ENCODE measurements around the gene ABR. TPM values are rescaled to one million over a fixed set of nuclear protein-coding genes. Genes with fewer than 3 reads are reported as not detected.
"Not testable (repeated sequence)": the region's sequence is repeated elsewhere in the genome, so short reads cannot be mapped to it uniquely, and the experiment has no call there.

The ABR gene
- polyA plus RNA-seq, 4 donors: 46.3 to 53.3 (median 49.0) TPM

DNA sequence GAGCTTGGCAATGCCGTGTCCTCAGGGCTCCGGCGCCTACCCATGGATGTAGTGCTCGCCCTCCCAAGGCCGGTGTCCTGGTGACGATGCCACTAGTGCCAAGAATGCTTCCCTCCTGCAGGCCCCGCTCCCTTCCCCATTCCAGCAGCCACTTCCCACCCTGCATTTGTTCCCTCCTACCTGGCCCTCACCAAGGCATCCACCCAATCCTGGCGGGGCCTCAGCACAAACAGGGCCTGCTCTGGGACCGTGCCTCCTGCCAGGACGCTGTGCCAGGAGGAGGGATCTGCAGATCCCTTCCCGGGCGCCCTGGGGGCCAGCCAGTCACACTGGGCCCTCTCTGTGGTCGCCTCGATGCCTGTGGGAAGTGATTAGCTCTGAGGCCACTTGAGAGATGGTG is 25.1 kb downstream of the ABR start:
- DNase-seq (ENCODE audit: low read depth in 4 of 4, low spot score in 3 of 4): no peak

DNA sequence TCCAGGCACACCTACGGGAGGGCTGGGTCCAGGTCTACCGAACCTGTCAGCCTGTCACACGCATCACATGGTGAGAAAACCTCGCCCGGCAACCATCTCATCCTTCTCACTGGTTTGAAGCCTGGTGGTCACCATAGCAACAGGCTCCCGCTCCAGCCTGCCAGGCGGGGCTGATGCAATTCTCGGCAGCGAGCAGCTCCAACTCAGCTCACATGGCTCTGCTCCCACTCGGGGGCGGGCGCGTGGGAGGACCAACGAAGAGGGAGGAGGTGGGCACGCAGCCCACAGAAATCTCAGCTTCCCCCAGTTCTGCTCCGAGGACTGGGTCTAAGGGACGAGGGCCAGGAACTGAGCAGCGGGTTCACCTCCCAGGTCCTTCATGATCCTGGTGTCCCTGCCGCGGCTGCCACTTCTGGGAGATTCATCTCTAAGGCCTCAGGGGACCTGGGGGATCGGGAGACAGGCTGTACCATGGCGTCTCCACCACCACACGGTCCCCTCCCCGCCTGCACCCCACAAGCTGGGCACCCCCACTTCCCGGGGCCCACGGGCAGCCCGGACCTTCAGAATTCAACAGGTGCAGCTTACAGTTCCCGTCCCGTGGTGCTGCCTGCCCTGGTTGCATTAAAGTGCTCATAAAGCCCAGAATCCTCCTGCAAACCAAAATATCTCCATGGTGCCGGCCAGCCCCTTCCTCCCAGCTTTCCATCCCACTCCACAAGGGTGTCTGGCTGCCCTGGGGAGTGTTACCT is 25.8 kb downstream of the ABR start:
- DNase-seq (ENCODE audit: low read depth in 4 of 4, low spot score in 3 of 4): no peak

DNA sequence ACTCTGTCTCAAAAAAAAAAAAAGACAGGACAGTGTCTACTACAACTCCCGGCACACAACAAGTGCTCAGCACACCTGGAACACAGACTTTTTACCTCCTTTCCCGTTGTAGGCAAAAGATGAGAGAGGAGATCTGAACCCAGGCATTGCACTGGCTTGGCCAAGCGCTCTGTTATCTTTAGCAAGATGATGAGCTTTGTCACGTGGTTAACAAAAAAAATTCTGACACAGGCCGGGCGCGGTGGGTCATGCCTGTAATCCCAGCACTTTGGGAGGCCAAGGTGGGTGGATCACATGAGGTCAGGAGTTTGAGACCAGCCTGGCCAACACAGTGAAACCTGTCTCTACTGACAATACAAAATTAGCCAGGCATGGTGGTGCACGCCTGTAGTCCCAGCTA is 27.2 kb downstream of the ABR start:
- DNase-seq (ENCODE audit: low read depth in 4 of 4, low spot score in 3 of 4): not testable (repeated sequence)

DNA sequence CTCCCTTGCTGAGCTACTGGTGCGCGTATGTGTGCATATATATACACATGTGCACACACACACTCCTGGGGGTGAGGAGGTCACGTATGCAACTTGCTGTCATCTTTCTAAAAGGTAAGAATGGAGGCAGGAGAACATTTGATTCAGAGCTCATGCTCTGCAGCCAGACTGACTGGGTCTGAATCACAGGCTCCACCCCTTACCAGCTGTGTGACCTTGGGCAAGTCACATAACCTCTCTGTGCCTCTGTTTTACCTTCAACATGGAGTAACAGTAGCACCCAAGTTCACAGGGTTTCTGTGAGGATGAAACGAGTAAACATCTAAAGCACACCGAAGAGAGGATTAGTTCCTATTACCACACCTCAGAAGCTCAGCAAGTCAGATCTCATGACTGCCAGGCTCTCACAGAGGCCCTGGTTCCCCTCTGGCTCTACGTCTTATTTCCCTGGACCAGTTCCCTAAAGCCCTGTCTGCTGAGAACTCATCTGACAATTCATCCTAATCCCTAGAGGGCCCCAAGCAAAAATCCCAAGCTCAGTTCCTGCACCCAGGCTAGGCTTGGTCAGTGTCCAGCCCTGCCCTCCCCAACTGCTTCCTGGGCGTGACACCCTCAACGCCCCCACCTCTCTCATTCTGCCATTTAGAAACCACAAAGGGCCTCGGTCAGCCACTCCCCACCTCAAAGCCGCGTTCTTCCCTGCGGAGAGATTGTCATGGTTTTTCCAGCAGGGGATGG is 28.7 kb downstream of the ABR start:
- DNase-seq (ENCODE audit: low read depth in 4 of 4, low spot score in 3 of 4): no peak

DNA sequence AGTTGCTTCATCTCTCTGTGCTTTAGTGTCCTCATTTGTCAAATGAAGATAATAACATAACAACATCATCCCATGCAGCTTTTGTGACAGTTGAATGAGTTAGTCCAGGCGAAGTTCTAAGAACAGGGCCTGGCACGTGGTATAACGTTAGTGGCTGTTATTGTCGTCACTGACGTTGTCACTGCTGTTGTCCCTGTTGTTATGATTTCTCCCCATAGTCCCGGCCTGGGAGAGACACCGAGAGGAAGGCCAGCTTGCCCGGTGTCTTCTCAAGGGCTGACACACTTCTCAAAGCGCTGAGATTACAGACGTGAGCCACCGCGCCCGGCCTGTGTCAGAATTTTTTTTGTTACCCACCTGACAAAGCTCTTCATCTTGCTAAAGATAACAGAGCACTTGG is 29.9 kb downstream of the ABR start:
- no peak for DNase-seq (ENCODE audit: low read depth in 4 of 4, low spot score in 3 of 4)

DNA sequence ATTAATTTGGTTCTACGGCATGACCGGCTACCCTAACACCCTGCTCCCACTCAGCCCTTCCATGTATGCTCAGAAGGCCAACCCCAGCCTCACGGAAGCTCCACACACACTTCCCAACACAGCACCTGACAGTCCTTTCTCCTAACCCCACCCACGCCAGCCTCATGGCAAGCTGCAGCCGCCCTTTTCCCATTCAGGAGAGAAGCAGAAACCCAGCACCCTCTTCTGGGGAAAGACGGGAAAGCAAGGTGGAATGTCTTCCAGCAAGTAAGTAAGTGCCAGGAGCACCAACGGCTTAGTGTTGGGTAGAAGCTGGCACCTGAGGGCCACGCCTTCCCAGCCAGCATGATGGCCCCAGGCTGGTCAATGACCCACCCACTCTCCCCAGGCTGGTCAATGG is 32.1 kb downstream of the ABR start:
- DNase-seq (ENCODE audit: low read depth in 4 of 4, low spot score in 3 of 4): peak in 2 of 4 donors; percentile 43 to 67

DNA sequence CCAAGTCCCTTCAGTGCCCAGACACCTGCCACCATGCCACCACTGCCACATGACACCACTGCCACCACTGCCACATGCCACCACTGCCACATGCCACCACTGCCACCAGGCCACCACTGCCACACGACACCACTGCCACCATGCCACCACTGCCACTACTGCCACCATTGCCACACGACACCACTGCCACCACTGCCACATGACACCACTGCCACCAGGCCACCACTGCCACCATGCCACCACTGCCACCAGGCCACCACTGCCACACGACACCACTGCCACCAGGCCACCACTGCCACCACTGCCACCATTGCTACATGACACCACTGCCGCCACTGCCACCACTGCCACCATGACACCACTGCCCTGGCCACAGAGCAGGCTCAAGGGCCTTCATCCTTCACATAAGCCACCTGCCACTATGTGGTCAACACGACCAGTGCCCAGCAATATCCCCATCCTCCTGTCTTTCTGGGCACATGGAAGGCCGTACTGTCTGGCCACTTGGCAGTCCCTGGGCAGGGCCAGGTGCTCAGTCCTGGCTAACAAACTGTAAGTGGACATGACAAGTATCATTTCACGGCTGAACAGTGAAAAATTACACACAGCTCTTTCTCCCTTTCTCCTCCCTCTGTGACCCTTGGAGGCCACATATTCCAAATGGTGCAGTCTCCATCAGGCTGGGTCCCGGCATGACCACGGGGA is 33.1 kb downstream of the ABR start:
- no peak for DNase-seq (ENCODE audit: low read depth in 4 of 4, low spot score in 3 of 4)

DNA sequence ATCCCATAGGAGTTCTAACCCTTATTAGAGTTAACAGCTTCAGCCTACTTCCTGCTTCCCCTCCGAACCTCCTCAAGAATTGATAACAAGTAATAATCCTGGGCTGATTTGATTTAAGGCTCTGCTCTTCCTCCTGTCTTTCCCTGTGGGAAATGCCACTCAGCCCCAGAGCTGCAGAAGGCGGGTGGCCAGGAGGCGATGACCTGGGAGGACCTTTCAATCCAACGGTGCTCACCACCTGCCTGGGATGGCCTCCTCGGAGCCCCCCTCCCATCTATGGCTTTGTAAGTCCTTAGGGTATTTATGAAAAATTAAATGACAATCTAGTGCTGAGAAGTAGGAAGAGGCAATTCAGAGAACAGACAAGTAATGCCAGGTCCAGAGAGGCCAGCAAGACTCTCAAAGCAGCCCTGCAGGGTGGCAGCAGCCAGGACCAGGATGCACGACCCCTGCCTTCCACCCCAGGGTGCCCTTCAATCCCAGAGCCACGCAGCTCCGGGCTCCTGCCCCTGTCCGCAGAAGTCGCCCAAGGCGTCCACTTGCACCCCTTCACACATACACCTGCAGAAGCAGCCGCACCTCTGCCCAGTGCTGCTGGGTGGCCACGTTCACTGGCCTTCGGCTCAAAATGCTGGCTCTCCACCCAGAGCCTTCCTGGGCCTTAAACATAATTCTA is 34.3 kb downstream of the ABR start:
- DNase-seq (ENCODE audit: low read depth in 4 of 4, low spot score in 3 of 4): no peak

DNA sequence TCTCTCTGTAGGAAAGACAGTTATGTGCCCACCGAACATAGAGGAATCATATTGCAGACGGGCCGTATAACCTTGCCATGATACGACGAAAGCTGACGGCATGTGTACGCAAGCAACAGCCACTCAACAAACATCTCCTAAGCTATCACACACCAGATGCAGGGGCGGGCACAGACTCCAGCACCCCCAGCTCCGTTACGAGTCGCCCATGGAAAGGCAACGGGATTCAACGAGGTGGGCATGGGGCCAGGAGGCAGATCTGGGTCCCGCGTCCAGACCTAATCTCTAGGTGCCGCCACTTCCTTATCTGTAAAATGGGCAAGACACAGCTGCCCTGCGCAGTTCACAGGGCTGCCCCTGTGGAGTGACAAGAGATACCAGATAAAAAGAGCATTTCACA is 35.6 kb downstream of the ABR start:
- no peak for DNase-seq (ENCODE audit: low read depth in 4 of 4, low spot score in 3 of 4)

DNA sequence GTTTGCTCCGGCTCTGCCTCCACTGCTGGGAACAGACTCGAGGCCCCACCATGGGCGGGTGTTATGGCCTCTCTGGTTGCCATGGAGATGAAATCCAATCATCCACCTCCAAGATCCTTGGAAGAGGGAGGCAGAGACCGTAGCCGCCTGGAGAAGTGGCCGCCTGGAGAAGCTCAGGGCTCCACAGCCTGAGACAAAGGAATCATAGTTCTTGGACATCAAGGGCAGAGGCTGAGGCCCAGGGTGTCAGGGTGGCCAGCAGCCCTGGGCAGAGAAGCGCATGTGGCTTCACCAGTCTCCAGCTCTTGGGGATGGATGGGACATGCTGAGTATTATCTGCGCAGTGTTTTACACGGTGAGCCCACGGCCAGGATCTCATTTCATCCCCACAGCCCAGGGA is 36.2 kb downstream of the ABR start:
- DNase-seq (ENCODE audit: low read depth in 4 of 4, low spot score in 3 of 4): peak in 3 of 4 donors; percentile 65 to 75 (median 71)

DNA sequence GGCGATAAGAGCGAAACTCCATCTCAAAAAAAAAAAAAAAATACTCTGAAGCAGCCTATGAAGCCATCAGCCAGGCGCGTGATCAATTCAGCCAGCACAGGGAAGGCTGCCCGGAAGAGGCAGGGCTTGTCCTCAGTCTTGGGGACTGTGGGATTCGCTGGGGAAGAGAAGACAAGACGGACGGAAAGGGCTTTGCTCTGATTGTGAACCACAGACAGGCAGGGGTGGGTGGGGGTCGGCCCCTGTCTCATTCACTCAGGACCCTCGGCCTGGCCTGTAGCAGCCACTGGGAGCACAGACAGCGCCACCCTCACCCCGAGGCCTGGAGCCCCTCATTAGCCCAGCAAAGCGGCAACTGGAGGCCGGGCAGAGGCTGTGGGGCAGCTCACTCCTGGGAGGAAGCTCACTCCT is 37.2 kb downstream of the ABR start:
- DNase-seq (ENCODE audit: low read depth in 4 of 4, low spot score in 3 of 4): no peak

DNA sequence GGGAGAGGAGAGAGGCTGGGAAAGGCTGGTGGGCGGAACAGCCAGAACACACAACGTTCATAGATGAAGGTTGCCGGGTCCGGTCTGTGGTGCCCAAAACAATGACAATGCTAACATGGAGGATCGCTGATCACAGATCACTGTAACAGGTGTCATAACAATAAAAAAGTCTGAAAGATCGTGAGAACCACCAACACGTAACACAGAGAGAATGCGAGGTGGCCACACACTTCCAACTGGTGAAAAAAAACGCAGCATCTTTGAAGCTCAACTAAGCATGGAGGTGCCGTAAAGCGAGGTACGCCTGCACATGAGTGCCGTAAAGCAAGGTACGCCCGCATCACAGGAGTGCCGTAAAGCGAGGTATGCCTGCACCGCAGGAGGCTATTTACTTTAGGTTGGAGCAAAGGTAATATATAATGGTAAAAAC is 42.3 kb downstream of the ABR start:
- no peak for DNase-seq (ENCODE audit: low read depth in 4 of 4, low spot score in 3 of 4)

DNA sequence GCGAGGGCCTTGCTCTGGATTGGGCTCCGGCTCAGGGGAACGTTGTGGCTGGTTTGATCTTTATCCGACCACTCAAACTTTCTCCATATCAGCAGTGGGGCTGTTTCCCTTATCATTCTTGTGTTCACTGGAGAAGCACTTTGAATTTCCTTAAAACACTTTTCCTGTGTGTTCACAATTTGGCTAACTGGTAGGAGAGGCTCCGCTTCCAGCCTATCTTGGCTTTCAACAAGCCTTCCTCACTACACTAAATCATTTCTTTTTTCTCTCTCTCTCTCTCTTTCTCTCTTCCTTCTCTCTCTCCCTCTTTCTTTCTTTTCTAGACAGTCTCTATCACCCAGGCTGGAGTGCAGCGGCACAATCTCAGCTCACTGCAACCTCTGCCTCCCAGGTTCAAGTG is 43.0 kb downstream of the ABR start:
- no peak for DNase-seq (ENCODE audit: low read depth in 4 of 4, low spot score in 3 of 4)

DNA sequence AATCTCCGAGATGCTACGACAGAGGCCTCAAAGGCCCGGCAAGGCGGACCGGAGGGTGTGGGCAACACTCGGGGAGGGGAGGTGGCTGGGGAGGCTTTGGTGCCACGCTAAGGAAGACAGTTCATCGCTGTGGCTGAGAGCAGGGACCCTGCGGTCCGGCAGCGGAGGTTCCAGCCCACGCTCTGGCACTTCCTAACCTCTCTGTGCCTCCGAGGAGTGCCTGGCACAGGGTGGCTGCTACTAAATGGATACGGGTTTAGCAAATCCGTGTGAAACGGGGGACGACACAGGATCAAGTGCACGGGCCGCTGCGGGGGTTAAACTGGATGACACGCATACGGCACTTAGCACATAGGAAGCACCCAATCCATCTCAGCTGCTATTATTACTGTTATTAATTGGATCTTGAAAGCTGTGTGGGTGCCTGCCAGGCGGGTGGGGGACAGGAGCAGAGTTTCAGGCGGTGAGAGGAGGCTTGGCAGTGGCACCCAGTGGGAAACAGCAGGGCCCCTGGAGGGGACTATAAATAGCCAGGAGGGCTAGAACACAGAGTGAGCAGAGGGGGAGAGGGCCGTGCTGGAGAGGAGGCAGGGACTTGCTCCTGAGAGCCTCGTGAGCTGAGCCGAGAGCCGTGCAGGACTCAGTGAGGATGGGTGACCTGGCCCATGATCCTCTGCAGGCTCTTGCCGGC is 45.0 kb downstream of the ABR start:
- no peak for DNase-seq (ENCODE audit: low read depth in 4 of 4, low spot score in 3 of 4)

DNA sequence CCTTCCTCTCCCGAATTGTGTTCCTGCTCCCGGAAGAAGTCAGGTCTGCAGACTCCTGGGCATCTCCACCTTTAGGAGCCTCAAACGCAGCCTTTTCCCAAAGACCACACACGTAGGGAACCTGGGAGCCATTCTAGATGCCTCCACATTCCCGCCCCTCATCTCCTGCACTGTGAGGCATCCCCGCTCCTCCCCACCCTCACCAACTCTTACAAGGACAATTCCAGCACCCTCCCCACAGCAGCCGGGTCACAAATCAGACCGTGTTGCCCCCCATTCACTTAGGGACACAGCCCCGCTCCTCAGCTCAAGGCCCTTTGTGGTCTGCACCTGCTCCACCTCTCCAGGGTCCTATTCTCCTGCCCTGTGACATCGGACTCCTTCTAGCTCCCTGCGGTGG is 49.6 kb downstream of the ABR start:
- DNase-seq (ENCODE audit: low read depth in 4 of 4, low spot score in 3 of 4): no peak

DNA sequence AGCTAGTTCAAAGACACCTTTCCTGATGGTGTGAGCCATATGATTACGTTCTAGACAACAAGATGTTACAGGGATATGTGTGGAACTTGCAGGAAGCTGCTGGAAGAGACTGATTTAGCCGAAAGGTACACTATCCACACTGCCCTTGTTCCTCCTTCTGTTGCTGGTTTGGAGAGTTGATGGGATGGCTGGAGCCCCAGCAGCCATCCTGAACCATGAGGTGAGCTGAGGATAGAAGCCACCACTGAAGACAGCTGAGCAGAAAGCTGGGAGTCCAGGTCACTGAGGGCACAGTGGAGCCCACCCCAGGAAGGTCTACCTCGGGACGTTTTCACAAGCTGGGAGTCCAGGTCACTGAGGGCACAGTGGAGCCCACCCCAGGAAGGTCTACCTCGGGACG is 51.3 kb downstream of the ABR start:
- not testable (repeated sequence) for DNase-seq (ENCODE audit: low read depth in 4 of 4, low spot score in 3 of 4)

DNA sequence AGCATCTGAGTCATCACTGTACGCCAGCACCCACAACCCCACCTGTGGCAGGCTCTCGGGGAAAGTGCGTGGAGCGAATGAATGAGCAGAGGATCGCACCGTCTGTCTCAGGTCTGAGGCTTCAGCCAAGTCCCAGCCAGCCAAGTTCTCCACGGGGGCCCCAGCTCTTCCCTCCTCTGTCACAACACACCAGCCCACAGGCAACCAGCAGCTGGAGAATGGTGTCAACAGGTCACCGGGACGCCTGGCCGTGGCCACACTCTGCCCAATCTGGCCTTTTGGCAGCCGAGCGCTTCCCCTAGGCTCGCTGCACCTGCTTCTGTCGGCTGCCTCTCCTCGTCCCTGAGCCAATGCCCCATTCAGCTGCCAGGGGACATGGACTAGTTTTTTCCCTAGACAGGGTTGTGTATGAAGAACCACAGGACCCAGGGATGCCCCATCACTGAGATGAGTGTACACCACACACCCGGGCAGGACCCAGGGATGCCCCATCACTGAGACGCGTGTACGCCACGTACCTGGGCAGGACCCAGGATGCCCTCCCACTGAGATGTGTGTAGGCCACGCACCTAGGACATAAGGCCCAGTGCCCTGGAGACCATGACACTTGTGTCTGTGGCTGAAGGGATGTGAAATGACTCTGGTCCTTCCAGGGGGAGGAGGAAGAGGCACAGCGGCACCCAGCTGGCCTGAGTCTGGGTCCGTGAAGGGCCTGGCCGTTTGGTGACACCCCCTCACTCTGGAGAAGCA is 52.8 kb downstream of the ABR start:
- no peak for DNase-seq (ENCODE audit: low read depth in 4 of 4, low spot score in 3 of 4)

DNA sequence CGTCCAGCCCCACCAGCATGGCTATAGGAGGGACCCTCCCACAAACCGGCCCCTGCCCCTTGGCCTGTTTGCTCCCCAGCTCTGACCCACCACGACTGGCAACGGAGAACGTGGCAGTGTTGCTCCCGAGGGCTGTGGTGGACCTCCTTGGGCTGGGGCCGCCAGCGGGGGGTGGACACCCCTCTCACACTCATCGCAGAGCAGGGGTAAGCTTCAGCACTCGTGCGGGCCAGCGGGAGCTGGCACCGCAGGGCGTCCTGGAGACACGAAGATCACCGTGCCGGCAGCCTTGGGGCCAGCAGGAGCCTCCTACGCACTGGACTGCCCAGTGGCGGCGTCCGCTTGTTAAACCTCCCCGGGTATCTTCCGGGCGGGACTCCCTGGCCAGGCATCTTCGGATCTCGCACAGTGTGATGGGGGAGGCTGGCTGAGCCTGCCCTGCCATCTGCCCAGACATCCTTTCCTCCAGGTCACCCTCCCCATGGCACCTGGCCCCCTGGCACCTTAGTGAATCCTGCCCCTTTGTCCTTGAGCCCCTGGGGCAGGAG is 53.5 kb downstream of the ABR start:
- DNase-seq (ENCODE audit: low read depth in 4 of 4, low spot score in 3 of 4): no peak

DNA sequence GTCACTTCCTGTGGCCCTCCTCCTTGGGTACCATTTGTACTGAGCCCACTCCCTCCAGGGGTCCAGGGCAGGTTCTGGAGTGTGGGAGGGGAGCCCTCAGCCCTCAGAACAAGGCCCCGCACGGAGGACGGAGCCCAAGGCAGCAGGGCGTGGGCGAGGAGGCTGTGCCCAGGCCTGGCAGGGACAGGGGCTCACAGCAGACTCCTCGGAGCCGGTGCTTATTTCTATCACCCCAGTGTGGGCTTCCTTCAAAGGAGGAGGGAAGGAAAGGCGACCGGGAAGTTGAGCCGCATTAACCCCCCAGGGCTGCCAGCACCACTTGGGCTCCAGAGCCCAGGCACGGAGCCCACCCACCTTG is 54.0 kb downstream of the ABR start:
- no peak for DNase-seq (ENCODE audit: low read depth in 4 of 4, low spot score in 3 of 4)

Data from right renal pelvis (tissue), 4 donors.